Keratinocyte (primary cell): Measurements from ENCODE around the gene PDE11A.

Experiments used
- EZH2 ChIP-seq: IDR thresholded peaks from one replicate; pipeline ENCODE4 v1.6.1; 2012; ENCODE audit warnings: inconsistent platforms, mild to moderate bottlenecking, low read length, moderate library complexity
- TF ChIP-seq, protein P1 (sequence below), 3 experiments: IDR thresholded peaks in 1 of 3; conservative IDR thresholded peaks in 1 of 3; optimal IDR thresholded peaks in 1 of 3; 2 replicates in 2 of 3; 3 replicates in 1 of 3; pipeline versions ENCODE3 to v1.5.1; 2011; ENCODE audit warnings: low read length in 3 of 3, mild to moderate bottlenecking in 3 of 3, moderate library complexity in 2 of 3, control low read depth in 1 of 3, inconsistent platforms in 1 of 3; ENCODE audit not compliant: insufficient read depth in 2 of 3; ENCODE audit errors: extremely low read depth in 1 of 3

DNA sequence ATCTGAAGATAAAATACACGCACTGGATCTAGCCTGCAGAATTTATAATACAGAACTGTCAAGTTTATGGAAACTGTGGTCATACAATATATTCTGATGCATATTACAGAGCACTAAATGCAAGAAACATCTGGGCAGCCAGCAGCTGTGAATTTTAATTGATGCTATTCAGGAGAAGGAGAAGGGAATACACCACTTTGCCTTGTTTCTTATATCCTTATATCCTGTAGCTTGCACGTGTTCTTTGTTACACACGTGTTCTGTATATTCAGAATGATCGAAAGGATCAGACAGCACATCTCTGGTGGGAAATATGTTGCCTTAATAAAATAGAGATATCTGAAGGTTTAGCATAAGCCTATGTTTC, 344.2 kb downstream of the PDE11A start:
- TF ChIP-seq EZH2, result no peak
- TF ChIP-seq, protein P1, sequence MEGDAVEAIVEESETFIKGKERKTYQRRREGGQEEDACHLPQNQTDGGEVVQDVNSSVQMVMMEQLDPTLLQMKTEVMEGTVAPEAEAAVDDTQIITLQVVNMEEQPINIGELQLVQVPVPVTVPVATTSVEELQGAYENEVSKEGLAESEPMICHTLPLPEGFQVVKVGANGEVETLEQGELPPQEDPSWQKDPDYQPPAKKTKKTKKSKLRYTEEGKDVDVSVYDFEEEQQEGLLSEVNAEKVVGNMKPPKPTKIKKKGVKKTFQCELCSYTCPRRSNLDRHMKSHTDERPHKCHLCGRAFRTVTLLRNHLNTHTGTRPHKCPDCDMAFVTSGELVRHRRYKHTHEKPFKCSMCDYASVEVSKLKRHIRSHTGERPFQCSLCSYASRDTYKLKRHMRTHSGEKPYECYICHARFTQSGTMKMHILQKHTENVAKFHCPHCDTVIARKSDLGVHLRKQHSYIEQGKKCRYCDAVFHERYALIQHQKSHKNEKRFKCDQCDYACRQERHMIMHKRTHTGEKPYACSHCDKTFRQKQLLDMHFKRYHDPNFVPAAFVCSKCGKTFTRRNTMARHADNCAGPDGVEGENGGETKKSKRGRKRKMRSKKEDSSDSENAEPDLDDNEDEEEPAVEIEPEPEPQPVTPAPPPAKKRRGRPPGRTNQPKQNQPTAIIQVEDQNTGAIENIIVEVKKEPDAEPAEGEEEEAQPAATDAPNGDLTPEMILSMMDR (optimal IDR thresholded peaks at IDR 0.05 in 1 of 3, IDR thresholded peaks at IDR 0.05 in 1 of 3, conservative IDR thresholded peaks at IDR 0.05 in 1 of 3; ENCODE audit: extremely low read depth in 1 of 3, insufficient read depth in 2 of 3, low read length in 3 of 3), result no peak
